HAP-1 (cell line): Measurements from ENCODE around the gene GH2.
"Not testable (repeated sequence)": the region's sequence is repeated elsewhere in the genome, so short reads cannot be mapped to it uniquely, and the experiment has no call there.

ENCODE experiments used
- DNase-seq, 2 experiments: peaks; one replicate each; pipeline ENCODE4 v3.0.0-alpha.2; 2016 to 2020; ENCODE audit warnings: low spot score in 2 of 2
- H3K27me3 ChIP-seq: fragments of 250-450 bp; sonication (Bioruptor Pico); 2 replicates; pipeline ENCODE4 v1.5.1; 2020; ENCODE audit warnings: low read depth, mild to moderate bottlenecking, moderate library complexity
- H3K36me3 ChIP-seq: fragments of 250-450 bp; sonication (Bioruptor Pico); replicated peaks from 2 replicates; pipeline ENCODE4 v1.5.1; 2020; ENCODE audit warnings: mild to moderate bottlenecking
- H3K4me1 ChIP-seq: fragments of 250-450 bp; sonication (Bioruptor Pico); 2 replicates; pipeline ENCODE4 v1.5.1; 2020; ENCODE audit warnings: mild to moderate bottlenecking
- H3K4me3 ChIP-seq: fragments of 250-450 bp; sonication (Bioruptor Pico); 2 replicates; pipeline ENCODE4 v1.5.1; 2020; ENCODE audit warnings: mild to moderate bottlenecking, moderate library complexity
- H3K9me3 ChIP-seq: fragments of 250-450 bp; sonication (Bioruptor Pico); 2 replicates; pipeline ENCODE4 v1.5.1; 2020; ENCODE audit warnings: mild to moderate bottlenecking, moderate library complexity
- in situ Hi-C: fragments of 300-500 bp; cut with MboI; formaldehyde crosslinking; loops from 3 replicates; pipeline ENCODE4 v1.14.3; 2020; ENCODE audit warnings: low sequenced_read_pairs, inconsistent platforms, mixed read lengths

The GH2 gene

GRCh38 chr17:63903787-63904201 lies 22.1 kb upstream of the GH2 start:
- H3K27me3 ChIP-seq, H3K9me3 ChIP-seq, H3K4me3 ChIP-seq, H3K4me1 ChIP-seq, H3K36me3 ChIP-seq: not testable (repeated sequence)
- in situ Hi-C loops, result loop anchor here (25.0 kb wide), 1 partner anchor 384 kb away; no protein-coding TSS in a partner anchor
- DNase-seq, result peak in 1 of 2 experiments; percentile 51

GRCh38 chr17:63901971-63902370 lies 20.2 kb upstream of the GH2 start:
- in situ Hi-C loops, result loop anchor here (25.0 kb wide), 1 partner anchor 385 kb away; no protein-coding TSS in a partner anchor
- H3K4me3 ChIP-seq, result not testable (repeated sequence)

GRCh38 chr17:63898899-63899798 lies 17.4 kb upstream of the GH2 start:
- DNase-seq, in situ Hi-C loops, H3K4me3 ChIP-seq: not testable (repeated sequence)

More at GRCh38 chr17:63901971-63902370, 20.2 kb upstream of the GH2 start:
- not testable (repeated sequence) for H3K27me3 ChIP-seq, H3K4me1 ChIP-seq, H3K9me3 ChIP-seq, DNase-seq, H3K36me3 ChIP-seq

GRCh38 chr17:63896524-63897354 lies 15.0 kb upstream of the GH2 start, which contains the start of gene CSH1:
Gene CSH1 (minus strand): TSS chr17:63896574. CDS start chr17:63896511, 63 bp downstream.
- H3K4me3 ChIP-seq, H3K36me3 ChIP-seq, DNase-seq, H3K9me3 ChIP-seq, H3K4me1 ChIP-seq, in situ Hi-C loops: not testable (repeated sequence)
- peaks cover 12% of the 10 kb centered on the region for H3K27me3 ChIP-seq

More at GRCh38 chr17:63898899-63899798, 17.4 kb upstream of the GH2 start:
- H3K9me3 ChIP-seq, H3K36me3 ChIP-seq, H3K27me3 ChIP-seq, H3K4me1 ChIP-seq: not testable (repeated sequence)

GRCh38 chr17:63894821-63895220 lies 13.1 kb upstream of the GH2 start:
- H3K4me1 ChIP-seq, in situ Hi-C loops, H3K4me3 ChIP-seq, H3K36me3 ChIP-seq, DNase-seq, H3K9me3 ChIP-seq: not testable (repeated sequence)
- peaks cover 12% of the 10 kb centered on the region for H3K27me3 ChIP-seq

DNA sequence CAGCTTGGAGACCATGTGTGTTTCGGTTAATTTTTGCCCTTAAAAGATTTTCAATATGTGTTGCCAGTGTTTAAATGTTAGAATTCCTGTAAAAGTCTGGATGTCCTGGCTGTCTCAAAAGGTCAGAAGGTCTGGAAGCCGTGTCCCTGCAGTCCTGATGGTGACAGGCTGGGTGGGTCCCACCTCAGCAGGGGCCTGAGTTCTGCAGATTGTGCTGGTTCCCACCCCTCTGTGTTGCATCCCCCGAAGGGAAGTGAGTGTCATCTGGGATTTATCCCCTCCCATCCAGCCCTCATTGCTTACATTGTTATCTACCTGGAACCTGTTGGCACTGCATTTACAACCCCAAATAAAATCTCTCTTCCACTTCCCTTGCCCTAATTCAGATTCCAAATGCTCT lies 12.3 kb upstream of the GH2 start:
- DNase-seq, in situ Hi-C loops: not testable (repeated sequence)

DNA sequence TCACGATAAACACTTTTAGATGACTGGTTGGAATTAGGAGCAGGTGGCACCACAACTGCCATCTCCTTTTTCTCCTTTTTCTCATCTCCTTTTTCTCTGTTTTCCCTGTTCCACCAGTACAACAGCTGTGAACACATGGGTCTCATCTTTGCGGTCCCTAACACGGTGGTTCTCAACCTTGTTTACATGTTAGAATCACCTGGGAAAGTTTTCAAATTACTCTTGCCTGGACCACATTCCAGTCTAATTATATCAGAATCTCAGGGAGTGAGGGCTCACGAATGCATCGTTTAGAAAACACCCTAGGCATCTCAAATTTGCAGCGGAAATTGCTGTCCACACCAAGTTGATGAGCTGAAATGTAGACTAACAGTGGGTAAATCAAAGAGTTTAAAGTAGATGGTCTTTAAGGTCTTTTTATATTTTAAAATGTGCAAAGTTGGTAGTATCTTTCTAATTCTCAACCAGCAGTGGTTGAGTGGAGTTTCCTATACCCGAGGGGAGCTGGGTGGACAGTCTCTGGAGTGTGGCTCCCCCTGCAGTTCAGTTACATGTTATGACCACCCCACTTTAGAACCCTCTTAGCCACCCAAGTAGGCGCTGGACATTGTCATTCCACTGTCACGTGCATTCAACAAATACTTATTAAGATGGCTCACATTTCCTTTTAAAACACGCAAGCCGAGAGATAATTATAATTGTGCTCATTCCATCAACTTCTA lies 10.7 kb upstream of the GH2 start:
- in situ Hi-C loops, H3K4me1 ChIP-seq: not testable (repeated sequence)
- peak in 1 of 2 experiments; percentile 35 for DNase-seq

More for the DNA sequence above, 12.3 kb upstream of the GH2 start:
- peaks cover 12% of the 10 kb centered on the region for H3K27me3 ChIP-seq
- not testable (repeated sequence) for H3K4me3 ChIP-seq, H3K36me3 ChIP-seq, H3K9me3 ChIP-seq, H3K4me1 ChIP-seq

DNA sequence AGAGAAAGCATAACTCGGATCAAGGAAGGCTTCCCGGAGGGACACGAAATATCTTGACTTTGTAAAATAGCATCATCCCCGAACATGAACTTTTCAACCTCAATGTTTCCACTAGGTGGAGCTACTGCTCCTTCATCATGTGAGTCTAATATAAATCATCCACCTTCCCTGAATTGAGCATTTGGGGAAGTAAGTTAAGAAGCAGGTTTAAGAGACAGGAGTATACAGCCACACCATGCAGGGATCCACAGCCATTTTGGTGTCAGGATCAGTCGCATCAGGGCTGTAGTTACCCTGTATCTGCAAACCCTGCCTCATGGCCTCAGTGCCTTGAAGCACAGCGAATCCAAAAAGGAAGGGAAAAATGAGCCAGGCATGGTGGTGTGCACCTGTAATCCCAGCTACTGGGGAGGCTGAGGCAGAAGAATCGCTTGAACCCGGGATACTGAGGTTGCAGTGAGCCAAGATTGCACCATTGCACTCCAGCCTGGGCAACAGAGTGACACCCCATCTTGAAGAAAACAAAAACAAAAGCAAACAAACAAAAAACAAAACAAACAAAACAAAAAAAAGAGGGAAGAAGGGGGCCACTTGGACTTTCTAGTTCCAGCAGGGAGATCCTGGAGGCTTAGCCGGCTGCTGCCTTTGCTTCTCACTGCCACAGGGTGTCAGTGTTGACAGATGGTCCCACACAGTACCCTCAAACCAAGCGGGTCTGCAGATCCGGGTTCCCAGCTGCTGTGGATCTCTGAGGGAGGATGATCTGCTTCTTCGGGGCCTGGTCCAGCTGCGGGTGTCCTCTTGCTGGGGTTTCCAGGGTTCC lies 7.5 kb upstream of the GH2 start:
- H3K4me3 ChIP-seq, H3K9me3 ChIP-seq, in situ Hi-C loops, H3K36me3 ChIP-seq, H3K4me1 ChIP-seq: not testable (repeated sequence)
- DNase-seq, result peak in 1 of 2 experiments; percentile 62
- peaks cover 12% of the 10 kb centered on the region for H3K27me3 ChIP-seq

More for the DNA sequence above, 10.7 kb upstream of the GH2 start:
- not testable (repeated sequence) for H3K9me3 ChIP-seq, H3K36me3 ChIP-seq, H3K4me3 ChIP-seq
- H3K27me3 ChIP-seq, result peaks cover 12% of the 10 kb centered on the region

GRCh38 chr17:63885119-63885518 lies 3.4 kb upstream of the GH2 start:
- H3K9me3 ChIP-seq, H3K36me3 ChIP-seq, H3K4me3 ChIP-seq, H3K27me3 ChIP-seq, in situ Hi-C loops, H3K4me1 ChIP-seq, DNase-seq: not testable (repeated sequence)

GRCh38 chr17:63882626-63883126 lies 932 bp upstream of the GH2 start:
- H3K4me1 ChIP-seq, in situ Hi-C loops, H3K27me3 ChIP-seq, H3K36me3 ChIP-seq, DNase-seq, H3K9me3 ChIP-seq, H3K4me3 ChIP-seq: not testable (repeated sequence)

- in situ Hi-C loops, result not testable (repeated sequence)
Observed at GRCh38 chr17:63881337-63881736, 407 bp downstream of the GH2 start.

DNA sequence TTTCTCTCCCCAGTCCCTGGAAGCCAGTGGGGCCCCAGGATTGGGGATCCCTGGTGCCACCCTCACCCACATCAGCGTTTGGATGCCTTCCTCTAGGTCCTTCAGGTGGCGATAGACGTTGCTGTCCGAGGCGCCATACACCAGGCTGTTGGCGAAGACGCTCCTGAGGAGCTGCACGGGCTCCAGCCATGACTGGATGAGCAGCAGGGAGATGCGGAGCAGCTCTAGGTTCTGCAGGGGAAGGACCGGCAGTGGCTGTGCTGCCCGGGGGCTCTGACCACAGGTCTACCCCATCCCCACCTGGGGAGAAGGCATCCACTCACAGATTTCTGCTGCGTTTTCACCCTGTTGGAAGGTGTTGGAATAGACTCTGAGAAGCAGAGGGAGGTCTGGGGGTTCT lies 1.0 kb downstream of the GH2 start:
- no peak overlapping the region for H3K4me3 ChIP-seq
- H3K4me1 ChIP-seq, result no peaks in the 10 kb centered on the region
- in situ Hi-C loops, result no loop called here
- H3K27me3 ChIP-seq, result peaks cover 3% of the 10 kb centered on the region; the same call in 1 of the 2 replicates
- H3K36me3 ChIP-seq, result no peaks in the 10 kb centered on the region
- H3K9me3 ChIP-seq, result no peaks in the 10 kb centered on the region
- no peak for DNase-seq

More at GRCh38 chr17:63881337-63881736, 407 bp downstream of the GH2 start:
- not testable (repeated sequence) for H3K4me1 ChIP-seq, H3K36me3 ChIP-seq, DNase-seq, H3K9me3 ChIP-seq, H3K27me3 ChIP-seq, H3K4me3 ChIP-seq
